ENCODE data around the gene MRPL9. TPM values are rescaled to one million over a fixed set of nuclear protein-coding genes. Genes with fewer than 3 reads are reported as not detected.

Gene MRPL9
- total RNA-seq, 1 donor from 2014 or later: 92.1 TPM

GRCh38 chr1:151779852-151780251, 16.6 kb upstream of the MRPL9 start:
- DNase-seq (ENCODE audit: low read depth): no peak
- TF ChIP-seq, protein P1, sequence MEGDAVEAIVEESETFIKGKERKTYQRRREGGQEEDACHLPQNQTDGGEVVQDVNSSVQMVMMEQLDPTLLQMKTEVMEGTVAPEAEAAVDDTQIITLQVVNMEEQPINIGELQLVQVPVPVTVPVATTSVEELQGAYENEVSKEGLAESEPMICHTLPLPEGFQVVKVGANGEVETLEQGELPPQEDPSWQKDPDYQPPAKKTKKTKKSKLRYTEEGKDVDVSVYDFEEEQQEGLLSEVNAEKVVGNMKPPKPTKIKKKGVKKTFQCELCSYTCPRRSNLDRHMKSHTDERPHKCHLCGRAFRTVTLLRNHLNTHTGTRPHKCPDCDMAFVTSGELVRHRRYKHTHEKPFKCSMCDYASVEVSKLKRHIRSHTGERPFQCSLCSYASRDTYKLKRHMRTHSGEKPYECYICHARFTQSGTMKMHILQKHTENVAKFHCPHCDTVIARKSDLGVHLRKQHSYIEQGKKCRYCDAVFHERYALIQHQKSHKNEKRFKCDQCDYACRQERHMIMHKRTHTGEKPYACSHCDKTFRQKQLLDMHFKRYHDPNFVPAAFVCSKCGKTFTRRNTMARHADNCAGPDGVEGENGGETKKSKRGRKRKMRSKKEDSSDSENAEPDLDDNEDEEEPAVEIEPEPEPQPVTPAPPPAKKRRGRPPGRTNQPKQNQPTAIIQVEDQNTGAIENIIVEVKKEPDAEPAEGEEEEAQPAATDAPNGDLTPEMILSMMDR (IDR thresholded peaks at IDR 0.05; ENCODE audit: insufficient read depth, low read length, poor library complexity, severe bottlenecking): no peak
- H3K4me3 ChIP-seq (ENCODE audit: low read depth, low read length): no peak overlapping the region

GRCh38 chr1:151777317-151777716, 14.0 kb upstream of the MRPL9 start:
- TF ChIP-seq, protein P1 (IDR thresholded peaks at IDR 0.05; ENCODE audit: insufficient read depth, low read length, poor library complexity, severe bottlenecking): no peak
- no peaks in the 10 kb centered on the region for H3K36me3 ChIP-seq (ENCODE audit: control insufficient read depth, insufficient read depth, low read length)

More at GRCh38 chr1:151779852-151780251, 16.6 kb upstream of the MRPL9 start:
- no peaks in the 10 kb centered on the region for H3K36me3 ChIP-seq (ENCODE audit: control insufficient read depth, insufficient read depth, low read length)
- no peaks in the 10 kb centered on the region for H3K27me3 ChIP-seq (ENCODE audit: control insufficient read depth, insufficient read depth, low read length)

DNA sequence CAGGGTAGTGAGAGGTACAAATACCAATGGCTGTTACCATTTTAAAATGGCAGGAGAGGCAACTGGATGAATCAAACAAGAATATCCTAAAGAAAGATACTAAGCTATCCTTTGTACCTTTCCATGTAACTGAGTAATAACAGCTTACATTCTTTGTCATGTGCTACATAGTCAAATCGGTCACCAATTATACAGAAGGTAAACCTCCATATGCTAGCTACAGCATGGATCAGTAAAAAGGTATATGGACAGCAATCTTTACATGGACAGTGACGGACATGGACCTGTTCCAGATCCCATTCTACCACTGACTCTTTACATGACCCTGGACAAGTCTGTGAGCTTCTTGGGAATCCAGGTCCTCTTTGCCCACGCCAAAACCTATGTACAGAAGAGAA, 13.4 kb upstream of the MRPL9 start:
- DNase-seq (ENCODE audit: low read depth): no peak
- TF ChIP-seq, protein P1 (IDR thresholded peaks at IDR 0.05; ENCODE audit: insufficient read depth, low read length, poor library complexity, severe bottlenecking): no peak
- no peaks in the 10 kb centered on the region for H3K27me3 ChIP-seq (ENCODE audit: control insufficient read depth, insufficient read depth, low read length)
- no peaks in the 10 kb centered on the region for H3K36me3 ChIP-seq (ENCODE audit: control insufficient read depth, insufficient read depth, low read length)
- H3K4me3 ChIP-seq (ENCODE audit: low read depth, low read length): no peak overlapping the region

More at GRCh38 chr1:151777317-151777716, 14.0 kb upstream of the MRPL9 start:
- H3K4me3 ChIP-seq (ENCODE audit: low read depth, low read length): no peak overlapping the region
- H3K27me3 ChIP-seq (ENCODE audit: control insufficient read depth, insufficient read depth, low read length): no peaks in the 10 kb centered on the region
- DNase-seq (ENCODE audit: low read depth): no peak

DNA sequence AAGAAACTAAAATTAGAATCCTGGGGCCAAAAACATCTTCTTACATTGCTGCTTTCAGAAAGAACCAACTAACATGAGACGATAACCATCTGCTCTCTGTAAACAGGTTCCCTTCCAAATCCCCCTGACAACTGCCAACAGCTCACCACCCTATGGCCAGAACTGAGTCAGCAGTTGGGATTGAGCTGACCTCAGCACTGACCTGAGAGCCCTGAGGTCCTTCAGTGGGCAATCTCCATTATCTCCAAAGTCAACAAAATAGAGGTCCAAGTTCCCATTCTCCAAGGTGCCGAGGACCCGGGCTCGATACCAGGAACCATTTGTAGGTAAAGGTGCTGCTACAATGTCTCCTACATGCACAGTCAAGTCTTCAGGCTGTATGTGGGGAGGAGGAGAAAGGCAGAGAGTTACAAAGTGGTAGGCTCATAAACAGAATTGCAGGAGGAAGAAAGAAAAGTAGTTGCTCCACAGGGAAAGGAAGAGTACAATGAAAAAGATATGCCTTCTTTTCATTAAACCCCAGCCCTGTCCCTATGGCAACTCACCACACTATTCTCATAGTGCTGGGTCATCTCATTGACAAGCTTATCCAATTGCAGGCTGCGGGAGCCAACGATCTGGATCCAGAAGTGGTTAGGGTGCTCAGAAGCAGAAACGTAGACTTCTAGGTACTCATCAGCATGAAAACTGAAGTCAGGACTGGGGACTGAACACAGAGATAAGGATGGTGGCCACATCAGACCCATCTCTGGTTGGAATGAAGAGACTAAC, 12.8 kb upstream of the MRPL9 start:
- TF ChIP-seq, protein P1 (IDR thresholded peaks at IDR 0.05; ENCODE audit: insufficient read depth, low read length, poor library complexity, severe bottlenecking): no peak
- DNase-seq (ENCODE audit: low read depth): no peak

DNA sequence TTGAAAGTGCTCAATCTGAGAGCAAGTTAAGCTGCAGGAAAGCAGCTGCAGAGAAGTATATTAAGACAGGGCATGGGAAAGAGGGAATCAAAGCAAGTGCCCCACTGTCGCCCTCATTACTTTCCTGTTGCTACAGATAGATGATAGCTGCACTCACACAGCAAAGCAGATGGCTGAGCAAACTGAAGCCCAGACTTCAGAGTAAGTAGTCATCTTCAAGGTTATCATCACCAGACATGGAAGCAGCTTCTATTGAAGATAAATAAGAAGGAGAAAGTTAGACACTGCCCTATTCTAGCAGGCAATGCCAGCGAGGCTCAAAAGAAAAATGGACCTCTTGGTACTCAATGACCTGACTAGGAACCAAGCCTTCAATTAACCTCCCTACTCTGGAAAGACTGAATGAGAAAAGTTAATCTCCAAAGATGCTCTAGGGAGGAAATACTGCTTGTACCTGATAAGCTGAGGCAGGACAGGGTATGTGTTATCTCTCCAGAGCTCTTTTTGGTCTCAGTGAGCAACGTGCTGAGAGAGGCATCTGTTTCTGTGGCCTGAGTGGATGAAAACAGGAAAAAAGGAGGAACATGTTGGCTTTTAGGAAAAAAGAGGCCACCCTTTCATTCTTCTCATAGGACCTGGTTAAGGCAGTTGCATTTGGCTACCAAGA, 11.1 kb upstream of the MRPL9 start:
- TF ChIP-seq, protein P1 (IDR thresholded peaks at IDR 0.05; ENCODE audit: insufficient read depth, low read length, poor library complexity, severe bottlenecking): no peak

More for the DNA sequence above, 12.8 kb upstream of the MRPL9 start:
- Histone ChIP-seq H3K4me3 (ENCODE audit: low read depth, low read length) (no peak overlapping the region), H3K27me3 (ENCODE audit: control insufficient read depth, insufficient read depth, low read length) (no peaks in the 10 kb centered on the region), H3K36me3 (ENCODE audit: control insufficient read depth, insufficient read depth, low read length) (no peaks in the 10 kb centered on the region)

More for the DNA sequence above, 11.1 kb upstream of the MRPL9 start:
- DNase-seq (ENCODE audit: low read depth): no peak
- Histone ChIP-seq H3K27me3 (ENCODE audit: control insufficient read depth, insufficient read depth, low read length) (no peaks in the 10 kb centered on the region), H3K36me3 (ENCODE audit: control insufficient read depth, insufficient read depth, low read length) (no peaks in the 10 kb centered on the region), H3K4me3 (ENCODE audit: low read depth, low read length) (no peak overlapping the region)

Measured in kidney epithelial cell (primary cell).